GM12865 (cell line): ENCODE data around the gene SLC35E1.

Experiments
- DNase-seq: peaks from one replicate; pipeline ENCODE4 v3.0.0; 2010; ENCODE audit warnings: low read depth
- H3K4me3 ChIP-seq: 2 replicates; pipeline ENCODE4 v1.5.1; 2011; ENCODE audit warnings: mild to moderate bottlenecking, low read depth, low read length, control low read depth
- TF ChIP-seq, protein P1 (sequence below): IDR thresholded peaks from 2 replicates; pipeline ENCODE4 v1.5.1; 2011; ENCODE audit warnings: low read length, control low read depth, low read depth, inconsistent platforms; ENCODE audit not compliant: insufficient read depth; ENCODE audit errors: missing control alignments

SLC35E1 gene

DNA sequence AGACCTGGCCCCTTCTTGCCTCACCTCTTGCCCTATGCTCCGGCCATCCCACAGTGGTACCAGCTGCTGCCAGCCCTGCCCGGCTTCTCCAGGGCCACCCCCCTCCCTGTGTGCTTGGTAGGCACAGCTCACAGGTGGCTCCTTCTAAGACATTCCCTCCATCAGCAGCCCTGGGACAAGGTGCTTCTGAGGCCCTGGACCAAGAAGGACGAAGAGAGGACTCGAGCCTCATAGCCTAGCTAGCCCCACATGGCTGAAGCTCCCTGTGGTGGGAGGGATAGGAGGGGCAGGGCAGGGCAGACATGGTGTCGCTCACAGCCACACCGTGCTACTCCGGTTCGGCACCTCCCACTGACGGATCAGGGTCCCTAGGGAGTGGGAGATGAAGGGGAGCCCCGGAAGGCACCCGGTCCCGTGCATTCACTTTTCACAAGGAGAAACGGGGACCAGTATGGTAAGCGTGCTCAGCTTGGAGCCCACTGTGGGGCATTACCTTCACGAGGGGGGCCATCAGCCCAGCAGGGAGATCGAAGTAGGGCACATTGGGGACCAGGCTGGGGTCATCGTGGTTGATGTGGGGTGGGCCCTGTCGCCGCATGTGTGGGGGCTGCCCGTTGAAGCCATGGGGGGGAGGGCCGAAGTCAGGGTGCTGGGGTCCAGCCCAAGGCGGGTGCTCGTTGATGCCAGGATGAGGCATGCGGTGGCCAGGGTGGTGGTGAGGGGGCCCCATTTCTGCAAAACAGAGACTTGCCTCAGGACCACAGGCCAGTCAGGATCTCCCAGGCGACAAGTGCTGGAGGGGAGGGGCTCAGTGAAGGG is 49.4 kb downstream of the SLC35E1 start:
- no peak for DNase-seq
- no peak overlapping the region for H3K4me3 ChIP-seq
- TF ChIP-seq, protein P1, sequence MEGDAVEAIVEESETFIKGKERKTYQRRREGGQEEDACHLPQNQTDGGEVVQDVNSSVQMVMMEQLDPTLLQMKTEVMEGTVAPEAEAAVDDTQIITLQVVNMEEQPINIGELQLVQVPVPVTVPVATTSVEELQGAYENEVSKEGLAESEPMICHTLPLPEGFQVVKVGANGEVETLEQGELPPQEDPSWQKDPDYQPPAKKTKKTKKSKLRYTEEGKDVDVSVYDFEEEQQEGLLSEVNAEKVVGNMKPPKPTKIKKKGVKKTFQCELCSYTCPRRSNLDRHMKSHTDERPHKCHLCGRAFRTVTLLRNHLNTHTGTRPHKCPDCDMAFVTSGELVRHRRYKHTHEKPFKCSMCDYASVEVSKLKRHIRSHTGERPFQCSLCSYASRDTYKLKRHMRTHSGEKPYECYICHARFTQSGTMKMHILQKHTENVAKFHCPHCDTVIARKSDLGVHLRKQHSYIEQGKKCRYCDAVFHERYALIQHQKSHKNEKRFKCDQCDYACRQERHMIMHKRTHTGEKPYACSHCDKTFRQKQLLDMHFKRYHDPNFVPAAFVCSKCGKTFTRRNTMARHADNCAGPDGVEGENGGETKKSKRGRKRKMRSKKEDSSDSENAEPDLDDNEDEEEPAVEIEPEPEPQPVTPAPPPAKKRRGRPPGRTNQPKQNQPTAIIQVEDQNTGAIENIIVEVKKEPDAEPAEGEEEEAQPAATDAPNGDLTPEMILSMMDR = no peak

DNA sequence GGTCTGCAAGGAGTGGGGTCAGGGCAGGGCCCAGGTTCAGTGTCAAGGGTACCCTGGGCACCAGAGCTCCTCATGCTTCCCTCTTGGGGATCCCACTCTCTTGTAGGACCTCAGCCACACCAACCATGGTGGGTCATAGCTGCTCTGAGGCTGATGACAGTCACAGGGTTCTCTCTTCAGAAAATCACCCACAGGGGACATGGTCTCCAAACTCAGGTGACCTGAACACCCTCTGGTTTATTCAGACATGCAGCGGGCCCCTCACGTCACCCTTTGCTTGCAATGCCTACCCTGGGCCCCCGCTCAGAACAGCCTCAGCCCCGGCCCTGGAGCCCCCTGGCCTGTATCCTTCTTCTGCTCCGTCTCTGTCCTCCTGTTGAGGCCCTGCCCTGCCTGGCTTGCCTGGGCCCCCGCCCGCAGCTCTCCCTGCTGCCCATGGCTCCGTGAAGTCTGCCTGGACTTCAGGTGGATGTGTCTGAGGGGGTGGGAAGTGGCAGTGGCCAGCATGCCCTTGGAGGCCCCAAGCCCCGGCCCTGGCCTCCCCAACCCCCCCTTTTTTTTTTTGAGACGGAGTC is 50.4 kb downstream of the SLC35E1 start:
- H3K4me3 ChIP-seq = no peak overlapping the region
- no peak for DNase-seq
- TF ChIP-seq, protein P1 = no peak

DNA sequence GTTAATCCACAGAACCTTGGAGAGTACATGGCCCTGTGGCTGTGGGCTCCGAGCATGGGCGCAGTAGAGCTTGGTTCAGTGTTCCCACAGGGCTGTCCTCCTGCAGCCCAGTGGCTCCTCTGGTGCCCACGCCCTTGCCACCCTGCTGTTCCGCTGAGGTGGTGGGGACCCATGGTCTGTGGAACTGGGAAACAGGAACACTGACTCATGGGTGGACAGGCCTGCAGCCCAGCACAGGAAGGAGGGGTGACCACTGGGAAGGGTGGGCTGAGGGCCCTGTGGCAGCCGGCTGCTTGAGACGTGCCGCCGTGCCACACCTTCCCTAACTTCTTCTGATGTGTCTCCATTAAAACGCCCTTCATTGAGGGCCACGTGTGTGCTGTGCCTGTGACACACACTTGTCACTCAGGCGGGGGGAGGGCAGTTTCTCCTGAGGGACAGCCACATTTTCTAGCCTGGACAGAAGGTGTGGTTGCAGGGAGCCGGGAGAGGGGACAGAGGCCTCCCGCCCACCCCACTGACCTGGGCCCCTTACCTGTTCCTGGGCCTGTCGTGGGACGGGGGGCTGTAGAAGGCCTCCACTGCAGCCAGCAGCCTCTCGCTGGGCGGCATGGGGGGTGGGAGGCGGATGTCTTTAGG is 51.1 kb downstream of the SLC35E1 start:
- TF ChIP-seq, protein P1 = no peak
- no peak overlapping the region for H3K4me3 ChIP-seq
- DNase-seq = no peak

DNA sequence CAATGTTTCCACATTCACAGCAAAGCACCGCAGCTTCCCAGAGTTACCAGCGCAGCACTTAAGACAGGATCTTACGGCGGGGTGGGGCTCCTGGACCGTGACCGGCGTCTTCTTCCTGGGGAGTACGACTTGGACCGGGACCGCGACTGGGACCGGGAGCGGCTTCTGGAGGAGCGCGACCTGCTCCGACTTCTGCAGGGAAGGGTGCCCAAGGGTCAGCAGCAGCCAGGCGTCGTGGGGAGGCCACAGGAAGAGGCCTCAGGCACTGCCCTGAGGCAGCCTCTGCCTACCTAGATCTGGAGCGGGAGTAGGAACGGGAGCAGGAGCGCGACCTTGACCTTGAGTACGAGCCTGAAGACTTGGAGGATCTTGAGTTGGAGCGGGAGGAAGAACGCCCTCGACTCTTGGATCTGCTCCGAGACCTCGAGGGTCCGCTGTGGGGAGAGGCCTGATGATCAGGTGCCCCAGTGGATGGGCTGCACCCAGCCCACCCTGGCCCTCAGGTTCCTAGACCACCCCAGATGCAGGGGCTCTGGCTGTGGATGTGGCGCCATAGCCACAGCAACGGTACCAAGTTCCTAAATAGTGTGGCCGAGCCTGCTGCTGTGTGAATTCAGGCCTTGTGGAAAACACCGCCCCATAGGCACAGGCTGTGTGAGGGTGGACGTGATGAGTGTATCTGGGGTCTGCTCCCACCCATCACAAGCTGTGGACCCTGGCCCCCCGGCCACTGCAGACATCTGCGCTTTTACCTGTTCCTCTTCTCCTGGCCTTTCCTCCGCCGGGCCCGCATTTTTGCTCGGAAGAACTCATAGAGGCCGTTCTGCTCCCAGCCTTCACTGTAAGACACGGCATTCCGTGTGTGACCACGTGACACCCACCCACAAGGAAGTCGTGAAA is 51.9 kb downstream of the SLC35E1 start:
- TF ChIP-seq, protein P1 = no peak
- no peak for DNase-seq

DNA sequence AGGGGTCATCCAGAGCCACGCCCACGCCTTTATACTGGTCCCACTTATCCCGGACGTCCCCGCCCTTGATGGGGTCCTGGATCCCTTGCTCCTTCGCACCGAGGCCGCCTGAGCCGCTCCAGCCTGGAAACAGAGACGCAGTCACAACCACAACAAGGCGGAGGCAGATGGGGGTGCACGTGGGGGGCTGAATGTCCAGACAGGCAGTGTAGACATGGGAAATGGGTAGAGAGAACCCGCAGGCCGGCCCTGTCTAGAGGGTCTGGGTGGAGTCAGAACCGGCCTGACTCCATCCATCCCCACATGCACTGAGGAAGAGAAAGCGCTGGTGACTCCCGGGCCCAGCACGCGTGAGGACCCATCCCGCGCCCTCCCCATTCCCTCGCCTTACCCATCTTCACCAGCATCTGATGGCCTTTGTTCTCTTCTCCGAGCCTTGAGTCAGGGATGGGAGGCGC is 53.0 kb downstream of the SLC35E1 start:
- H3K4me3 ChIP-seq = no peak overlapping the region
- DNase-seq = no peak
- TF ChIP-seq, protein P1 = no peak

More for the DNA sequence above, 51.9 kb downstream of the SLC35E1 start:
- H3K4me3 ChIP-seq = no peak overlapping the region

DNA sequence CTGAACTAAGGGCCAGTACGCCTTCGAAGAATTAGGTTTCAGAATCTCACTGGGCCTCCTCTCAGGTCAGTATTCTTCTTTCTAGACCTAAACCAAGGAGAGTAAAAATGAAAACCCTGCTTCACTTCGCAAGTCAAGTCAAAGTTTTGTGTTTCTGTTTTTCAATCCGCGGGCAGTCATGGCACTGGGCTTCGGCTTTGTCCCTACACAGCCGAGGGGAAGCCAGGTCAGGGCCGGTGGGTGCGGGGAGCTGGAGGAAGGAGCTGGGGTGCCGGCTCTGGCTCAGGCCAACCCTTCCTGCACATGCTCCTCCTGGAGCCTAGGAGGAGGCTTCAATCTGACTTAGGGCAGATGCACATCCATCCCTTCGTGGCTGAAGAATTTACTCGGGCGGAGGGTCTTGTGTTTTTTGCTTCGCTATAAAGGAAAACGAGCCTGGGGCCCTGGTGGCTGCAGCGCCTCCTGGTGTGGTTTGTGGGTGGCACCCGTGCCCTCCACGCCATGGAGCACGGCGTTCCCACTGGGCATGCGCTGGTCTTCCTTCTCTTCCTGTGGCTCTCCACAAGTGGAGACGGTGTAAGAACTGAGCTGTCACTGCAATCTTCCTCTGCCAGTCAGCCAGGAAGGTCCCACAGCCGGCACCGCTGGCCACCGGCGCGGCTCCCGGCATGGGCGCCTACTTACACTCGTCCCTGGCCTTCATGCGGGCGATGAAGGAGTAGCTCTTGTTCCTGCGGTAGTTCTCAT is 53.6 kb downstream of the SLC35E1 start:
- TF ChIP-seq, protein P1 = no peak
- DNase-seq = no peak
- no peak overlapping the region for H3K4me3 ChIP-seq
